Keratinocyte (primary cell): ENCODE measurements around the gene HEATR3.

Experiments used
- CTCF ChIP-seq, 3 experiments: IDR thresholded peaks in 1 of 3; conservative IDR thresholded peaks in 1 of 3; optimal IDR thresholded peaks in 1 of 3; 2 replicates in 2 of 3; 3 replicates in 1 of 3; pipeline versions ENCODE3 to v1.5.1; 2011; ENCODE audit warnings: low read length in 3 of 3, mild to moderate bottlenecking in 3 of 3, moderate library complexity in 2 of 3, control low read depth in 1 of 3, inconsistent platforms in 1 of 3; ENCODE audit not compliant: insufficient read depth in 2 of 3; ENCODE audit errors: extremely low read depth in 1 of 3
- EZH2 ChIP-seq: IDR thresholded peaks from one replicate; pipeline ENCODE4 v1.6.1; 2012; ENCODE audit warnings: inconsistent platforms, mild to moderate bottlenecking, low read length, moderate library complexity

GRCh38 chr16:50037662-50038220, 28.0 kb upstream of the HEATR3 start:
- TF ChIP-seq EZH2 (no peak), CTCF (optimal IDR thresholded peaks at IDR 0.05 in 1 of 3, IDR thresholded peaks at IDR 0.05 in 1 of 3, conservative IDR thresholded peaks at IDR 0.05 in 1 of 3; ENCODE audit: extremely low read depth in 1 of 3, insufficient read depth in 2 of 3, low read length in 3 of 3) (no peak)
